DOHH2 (cell line): ENCODE results near the gene TAF5L.

Experiments
- EZH2phosphoT487 ChIP-seq: fragments of 200-600 bp; sonication (generic); IDR thresholded peaks from 2 replicates; pipeline ENCODE4 v1.6.1; 2017; ENCODE audit warnings: borderline replicate concordance, mild to moderate bottlenecking, antibody characterized with exemption, low read length, moderate library complexity, mixed read lengths
- TF ChIP-seq, protein P1 (sequence below): fragments of 200-600 bp; sonication (generic); IDR thresholded peaks from one replicate; pipeline ENCODE4 v1.5.1; 2014; ENCODE audit warnings: antibody characterized with exemption, mild to moderate bottlenecking, low read depth, low read length; ENCODE audit not compliant: poor library complexity, severe bottlenecking

DNA sequence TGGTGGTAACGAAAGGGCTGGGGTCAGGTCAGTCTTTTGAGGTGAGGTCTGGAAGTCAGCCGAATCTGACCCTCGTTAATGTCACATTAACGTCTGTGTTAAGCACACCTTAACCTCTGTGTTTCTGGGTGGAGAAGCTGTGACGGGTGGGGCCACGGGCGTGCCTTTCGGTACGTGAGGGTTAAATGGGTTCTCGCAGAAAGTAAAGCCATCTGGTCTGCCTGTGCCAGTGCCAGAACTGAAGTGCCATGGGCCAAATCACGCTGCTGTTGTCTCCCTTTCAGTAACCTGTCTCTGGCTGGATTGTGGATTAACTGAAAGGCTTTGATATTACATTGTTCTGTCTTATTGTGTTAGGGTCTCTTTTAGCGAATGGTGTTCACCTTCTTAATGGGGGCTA, 14.5 kb upstream of the TAF5L start:
- TF ChIP-seq, protein P1, sequence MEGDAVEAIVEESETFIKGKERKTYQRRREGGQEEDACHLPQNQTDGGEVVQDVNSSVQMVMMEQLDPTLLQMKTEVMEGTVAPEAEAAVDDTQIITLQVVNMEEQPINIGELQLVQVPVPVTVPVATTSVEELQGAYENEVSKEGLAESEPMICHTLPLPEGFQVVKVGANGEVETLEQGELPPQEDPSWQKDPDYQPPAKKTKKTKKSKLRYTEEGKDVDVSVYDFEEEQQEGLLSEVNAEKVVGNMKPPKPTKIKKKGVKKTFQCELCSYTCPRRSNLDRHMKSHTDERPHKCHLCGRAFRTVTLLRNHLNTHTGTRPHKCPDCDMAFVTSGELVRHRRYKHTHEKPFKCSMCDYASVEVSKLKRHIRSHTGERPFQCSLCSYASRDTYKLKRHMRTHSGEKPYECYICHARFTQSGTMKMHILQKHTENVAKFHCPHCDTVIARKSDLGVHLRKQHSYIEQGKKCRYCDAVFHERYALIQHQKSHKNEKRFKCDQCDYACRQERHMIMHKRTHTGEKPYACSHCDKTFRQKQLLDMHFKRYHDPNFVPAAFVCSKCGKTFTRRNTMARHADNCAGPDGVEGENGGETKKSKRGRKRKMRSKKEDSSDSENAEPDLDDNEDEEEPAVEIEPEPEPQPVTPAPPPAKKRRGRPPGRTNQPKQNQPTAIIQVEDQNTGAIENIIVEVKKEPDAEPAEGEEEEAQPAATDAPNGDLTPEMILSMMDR, result no peak
- TF ChIP-seq EZH2phosphoT487, result no peak
